GM13977 (cell line): ENCODE data around the gene ABCA7.
A peak's percentile ranks its signal among the peaks of the same experiment; 100 is the strongest.

ENCODE experiments used
- DNase-seq: peaks from one replicate; pipeline ENCODE4 v3.0.0; 2012; ENCODE audit warnings: low spot score
- in situ Hi-C: fragments of 300-500 bp; cut with MboI; formaldehyde crosslinking; loops from one replicate; pipeline ENCODE4 v1.12.0; 2022; ENCODE audit warnings: low sequenced_read_pairs, low pct_unique_long_range_greater_than_20kb, mixed read lengths, inconsistent platforms; ENCODE audit not compliant: unreplicated experiment
- TF ChIP-seq, protein P1 (sequence below): IDR thresholded peaks from 2 replicates; pipeline ENCODE4 v1.5.1; 2012; ENCODE audit warnings: mild to moderate bottlenecking, control low read depth; ENCODE audit not compliant: insufficient read depth; ENCODE audit errors: extremely low read depth, missing control alignments

Gene ABCA7

GRCh38 chr19:1105008-1105872 lies 65.3 kb downstream of the ABCA7 start:
- TF ChIP-seq, protein P1, sequence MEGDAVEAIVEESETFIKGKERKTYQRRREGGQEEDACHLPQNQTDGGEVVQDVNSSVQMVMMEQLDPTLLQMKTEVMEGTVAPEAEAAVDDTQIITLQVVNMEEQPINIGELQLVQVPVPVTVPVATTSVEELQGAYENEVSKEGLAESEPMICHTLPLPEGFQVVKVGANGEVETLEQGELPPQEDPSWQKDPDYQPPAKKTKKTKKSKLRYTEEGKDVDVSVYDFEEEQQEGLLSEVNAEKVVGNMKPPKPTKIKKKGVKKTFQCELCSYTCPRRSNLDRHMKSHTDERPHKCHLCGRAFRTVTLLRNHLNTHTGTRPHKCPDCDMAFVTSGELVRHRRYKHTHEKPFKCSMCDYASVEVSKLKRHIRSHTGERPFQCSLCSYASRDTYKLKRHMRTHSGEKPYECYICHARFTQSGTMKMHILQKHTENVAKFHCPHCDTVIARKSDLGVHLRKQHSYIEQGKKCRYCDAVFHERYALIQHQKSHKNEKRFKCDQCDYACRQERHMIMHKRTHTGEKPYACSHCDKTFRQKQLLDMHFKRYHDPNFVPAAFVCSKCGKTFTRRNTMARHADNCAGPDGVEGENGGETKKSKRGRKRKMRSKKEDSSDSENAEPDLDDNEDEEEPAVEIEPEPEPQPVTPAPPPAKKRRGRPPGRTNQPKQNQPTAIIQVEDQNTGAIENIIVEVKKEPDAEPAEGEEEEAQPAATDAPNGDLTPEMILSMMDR: no peak
- DNase-seq: peak; percentile 77
- in situ Hi-C loops: no loop called here

GRCh38 chr19:1105873-1106840 lies 66.2 kb downstream of the ABCA7 start:
- in situ Hi-C loops: no loop called here
- TF ChIP-seq, protein P1: no peak
- DNase-seq: no peak

- TF ChIP-seq, protein P1: peak; percentile 28
- no peak for DNase-seq
- in situ Hi-C loops: no loop called here
Measured at GRCh38 chr19:1106841-1107660, 67.1 kb downstream of the ABCA7 start.

- DNase-seq: no peak
- in situ Hi-C loops: no loop called here
- TF ChIP-seq, protein P1: no peak
Measured at GRCh38 chr19:1107661-1108261, 67.9 kb downstream of the ABCA7 start.

DNA sequence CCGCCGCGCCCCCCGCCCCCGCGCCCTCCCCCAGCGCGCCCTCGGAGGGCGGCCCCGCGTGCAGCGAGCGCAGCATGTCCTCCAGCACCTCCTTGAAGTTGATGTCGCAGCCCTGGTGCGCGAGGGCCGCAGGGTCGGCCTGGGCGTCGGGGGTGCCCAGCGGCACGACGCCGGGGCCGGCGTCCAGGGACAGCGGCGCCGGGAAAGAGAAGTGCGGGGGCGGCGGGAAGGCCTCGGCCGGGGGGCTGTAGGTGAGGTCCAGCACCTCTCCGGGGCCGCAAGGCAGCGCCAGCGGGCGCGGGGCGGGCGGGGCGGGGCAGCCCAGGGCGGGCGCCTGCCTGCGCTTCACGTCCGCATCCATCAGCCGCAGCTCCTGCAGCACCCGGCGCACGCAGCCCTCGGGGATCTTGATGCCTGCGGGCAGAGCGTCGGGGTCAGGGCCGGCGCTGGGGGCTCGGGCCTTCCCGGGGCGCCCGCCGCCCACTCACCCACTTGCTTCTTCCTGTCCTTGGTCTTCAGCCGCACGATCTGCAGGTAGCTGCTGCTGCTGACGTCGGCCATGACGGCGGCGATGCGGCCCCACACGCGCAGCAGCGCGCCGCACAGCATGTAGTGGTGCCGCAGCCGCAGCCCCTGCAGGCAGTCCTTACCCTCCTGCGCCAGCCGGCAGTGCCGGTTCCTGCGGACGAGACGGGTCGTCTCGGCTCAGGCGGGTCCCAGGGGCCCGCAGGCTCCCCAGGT lies 68.6 kb downstream of the ABCA7 start:
- in situ Hi-C loops: no loop called here
- TF ChIP-seq, protein P1: no peak
- no peak for DNase-seq
